ENCODE results near the gene MBD2. TPM values are rescaled to one million over a fixed set of nuclear protein-coding genes. Genes with fewer than 3 reads are reported as not detected.

The MBD2 gene
- total RNA-seq, 1 donor from 2014 or later: 52.2 TPM

DNA sequence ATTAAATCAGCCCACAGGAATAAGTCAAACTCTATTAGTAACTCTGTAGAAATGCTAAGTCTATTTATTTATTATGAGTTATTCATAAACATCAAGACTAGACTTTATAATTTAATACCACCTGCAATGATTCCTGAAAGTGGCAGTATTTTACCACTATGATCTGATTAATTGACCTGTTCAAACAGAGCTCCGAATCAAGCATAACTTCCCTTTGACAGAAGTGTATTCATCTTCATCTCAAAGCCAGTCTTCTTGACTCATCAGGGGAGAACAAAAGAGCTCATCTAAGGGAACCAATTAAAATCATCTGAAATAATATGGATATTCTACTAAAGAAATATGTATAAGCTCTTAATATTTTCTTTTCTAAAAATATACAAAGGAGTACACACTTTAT, 122.3 kb downstream of the MBD2 start:
- H3K4me1 Mint-ChIP-seq (ENCODE audit: low read depth): no peaks in the 10 kb centered on the region
- peaks cover 5% of the 10 kb centered on the region for H3K9me3 Mint-ChIP-seq (ENCODE audit: low read depth)
- DNase-seq (ENCODE audit: low spot score): no peak
- H3K27me3 Mint-ChIP-seq (ENCODE audit: low read depth): no peaks in the 10 kb centered on the region
- no peaks in the 10 kb centered on the region for H3K36me3 Mint-ChIP-seq (ENCODE audit: low read depth)
- TF ChIP-seq, protein P1, sequence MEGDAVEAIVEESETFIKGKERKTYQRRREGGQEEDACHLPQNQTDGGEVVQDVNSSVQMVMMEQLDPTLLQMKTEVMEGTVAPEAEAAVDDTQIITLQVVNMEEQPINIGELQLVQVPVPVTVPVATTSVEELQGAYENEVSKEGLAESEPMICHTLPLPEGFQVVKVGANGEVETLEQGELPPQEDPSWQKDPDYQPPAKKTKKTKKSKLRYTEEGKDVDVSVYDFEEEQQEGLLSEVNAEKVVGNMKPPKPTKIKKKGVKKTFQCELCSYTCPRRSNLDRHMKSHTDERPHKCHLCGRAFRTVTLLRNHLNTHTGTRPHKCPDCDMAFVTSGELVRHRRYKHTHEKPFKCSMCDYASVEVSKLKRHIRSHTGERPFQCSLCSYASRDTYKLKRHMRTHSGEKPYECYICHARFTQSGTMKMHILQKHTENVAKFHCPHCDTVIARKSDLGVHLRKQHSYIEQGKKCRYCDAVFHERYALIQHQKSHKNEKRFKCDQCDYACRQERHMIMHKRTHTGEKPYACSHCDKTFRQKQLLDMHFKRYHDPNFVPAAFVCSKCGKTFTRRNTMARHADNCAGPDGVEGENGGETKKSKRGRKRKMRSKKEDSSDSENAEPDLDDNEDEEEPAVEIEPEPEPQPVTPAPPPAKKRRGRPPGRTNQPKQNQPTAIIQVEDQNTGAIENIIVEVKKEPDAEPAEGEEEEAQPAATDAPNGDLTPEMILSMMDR (IDR thresholded peaks at IDR 0.05): no peak
- no peak overlapping the region for H3K27ac Mint-ChIP-seq (ENCODE audit: unreplicated experiment)
- no peak overlapping the region for H3K4me3 Mint-ChIP-seq (ENCODE audit: unreplicated experiment)

Other genes starting within 250 kb of the MBD2 start
- 29.0 to 30.1 TPM (median 29.2 TPM) in 3 replicates for gene POLI, start 44.8 kb upstream of the MBD2 start, total RNA-seq
- gene STARD6, start 133.2 kb upstream of the MBD2 start, total RNA-seq: not detected in 3 replicates
- gene C18orf54, start 133.2 kb upstream of the MBD2 start, total RNA-seq: 3.7 to 8.2 TPM (median 4.3 TPM) in 3 replicates